ENCODE data around the gene RFX3. TPM values are rescaled to one million over a fixed set of nuclear protein-coding genes. Genes with fewer than 3 reads are reported as not detected.
A peak's percentile ranks its signal among the peaks of the same experiment; 100 is the strongest.

Gene RFX3
- total RNA-seq, 1 experiment from 2014 or later, result 9.9 TPM

GRCh38 chr9:3525096-3525835, 535 bp downstream of the RFX3 start:
- H3K27me3 Mint-ChIP-seq (ENCODE audit: low read depth), result peaks cover 2% of the 10 kb centered on the region; the same call in 1 of the 2 replicates
- H3K9me3 Mint-ChIP-seq, result no peaks in the 10 kb centered on the region
- DNase-seq, result no peak
- Histone ChIP-seq H3K4me1 (ENCODE audit: insufficient read depth, low read length) (no peaks in the 10 kb centered on the region; the same call in 1 of the 2 replicates), H3T11ph (ENCODE audit: low read length) (peak overlapping the region; percentile 90), H2AK5ac (ENCODE audit: insufficient read length, low read length) (no peak overlapping the region), H4K5ac (ENCODE audit: insufficient read length, low read depth, low read length) (no peak overlapping the region), H3K56ac (ENCODE audit: insufficient read length, low read depth, low read length) (no peak overlapping the region), H3K4me2 (ENCODE audit: insufficient read depth, insufficient read length, low read length) (peak overlapping the region; percentile 93), H3K79me2 (ENCODE audit: insufficient read depth, low read length) (peaks cover 6% of the 10 kb centered on the region; the same call in 1 of the 2 replicates), H3K9ac (ENCODE audit: extremely low read depth, insufficient read length, low read length) (peak overlapping the region; percentile 93), H3K18ac (ENCODE audit: insufficient read length, low read depth, low read length) (peak overlapping the region; percentile 99), H3K14ac (ENCODE audit: insufficient read depth, low read length) (peak overlapping the region; percentile 99), H2BK15ac (ENCODE audit: low read depth, low read length) (no peak overlapping the region), H4K91ac (ENCODE audit: insufficient read length, low read depth, low read length) (no peak overlapping the region), H2BK12ac (ENCODE audit: insufficient read length, low read depth, low read length) (no peak overlapping the region), H2BK20ac (ENCODE audit: low read depth, low read length, poor library complexity, severe bottlenecking) (no peak overlapping the region), H3K23me2 (ENCODE audit: insufficient read length, low read depth, low read length, poor library complexity, severe bottlenecking) (peaks cover 12% of the 10 kb centered on the region), H2AFZ (ENCODE audit: low read length) (no peak overlapping the region), H3K27me3 (ENCODE audit: insufficient read depth, low read length) (no peaks in the 10 kb centered on the region), H3K9me3 (ENCODE audit: control insufficient read depth, low read depth, low read length) (no peaks in the 10 kb centered on the region), H3K4ac (ENCODE audit: low read depth, low read length) (no peak overlapping the region; the same call in 1 of the 2 replicates), H4K8ac (replicated peaks; ENCODE audit: insufficient read length, low read depth, low read length) (no peak overlapping the region), H2BK120ac (ENCODE audit: low read depth, low read length, poor library complexity, severe bottlenecking) (peak overlapping the region; percentile 99), H4K20me1 (ENCODE audit: control insufficient read depth, insufficient read depth, insufficient read length) (no peaks in the 10 kb centered on the region), H3K23ac (ENCODE audit: insufficient read length, low read depth, low read length) (no peak overlapping the region), H2BK5ac (ENCODE audit: insufficient read length, low read length) (peak overlapping the region; percentile 88), H3K79me1 (ENCODE audit: insufficient read depth, low read depth, low read length, poor library complexity, severe bottlenecking) (no peaks in the 10 kb centered on the region), H3K27ac (ENCODE audit: insufficient read length, low read depth, low read length) (peak overlapping the region; percentile 93)
- H3K4me1 Mint-ChIP-seq, result peaks cover 40 to 48% of the 10 kb centered on the region in 2 experiments
- peaks cover under 1 to 20% (median 5%) of the 10 kb centered on the region in 3 experiments; a peak in 6 of 7 replicates for H3K36me3 Mint-ChIP-seq (ENCODE audit: insufficient read depth in 1 of 3, low read depth in 3 of 3)
- H3K27ac Mint-ChIP-seq, result peak overlapping the region; percentile 94 to 100 (median 96)
- no peak for TF ChIP-seq CTCF (conservative IDR thresholded peaks at IDR 0.05)
- peak overlapping the region; percentile 94 for H3K4me3 Mint-ChIP-seq
- no CpG with 5 or more reads among the region's 43 CpGs for WGBS (ENCODE audit: extremely low coverage, insufficient read length, low lambda C conversion rate)

Data from H9 (cell line).